ENCODE measurements around the gene HS3ST5.

DNA sequence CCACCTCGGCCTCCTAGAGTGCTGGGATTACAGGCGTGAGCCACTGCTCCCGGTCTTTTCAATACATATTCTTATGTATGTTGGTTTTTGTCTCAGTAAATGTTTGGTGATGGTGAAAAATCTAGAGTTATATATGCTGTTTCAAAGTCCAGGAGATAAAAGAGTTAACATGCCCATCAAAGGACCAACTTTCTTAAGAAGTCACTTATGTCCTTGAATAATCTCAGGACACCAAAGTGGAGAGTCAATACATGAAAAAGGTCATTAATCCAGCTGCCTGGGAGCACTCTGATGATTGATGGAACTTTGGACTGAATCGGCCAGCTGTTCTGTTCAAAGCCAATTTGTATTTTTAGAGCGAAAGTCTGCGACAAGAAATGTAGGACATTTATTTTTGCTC is 312.1 kb downstream of the HS3ST5 start:
- TF ChIP-seq CTCF (conservative IDR thresholded peaks at IDR 0.05) (no peak), EZH2 (IDR thresholded peaks at IDR 0.05; ENCODE audit: low read depth) (no peak)

Measured in PC-9 (cell line).